NOMO-1 treated with dmso at 0.1 percent for 144 hours (cell line): Measurements from ENCODE around the gene KLHDC3.

ENCODE experiments used
- DNase-seq: peaks from one replicate; lab custom pipeline; 2025; ENCODE audit not compliant: unreplicated experiment; lab: John Stamatoyannopoulos, UW

KLHDC3 gene

GRCh38 chr6:43055966-43056365 is 41.9 kb downstream of the KLHDC3 start:
- no peak for DNase-seq

GRCh38 chr6:43058531-43058930 is 44.5 kb downstream of the KLHDC3 start:
- no peak for DNase-seq

- peak; percentile 98 for DNase-seq
Observed at GRCh38 chr6:43059168-43060033, 45.4 kb downstream of the KLHDC3 start, which contains the start of the genes KLC4 and MRPL2. TSS of gene KLC4 (plus strand) at chr6:43059631. CDS start at chr6:43061336, 1,705 bp downstream. TSS of gene MRPL2 (minus strand) at chr6:43059434. CDS start at chr6:43059381, 53 bp downstream.

GRCh38 chr6:43060034-43060754 is 46.1 kb downstream of the KLHDC3 start:
- no peak for DNase-seq

- no peak for DNase-seq
Observed at GRCh38 chr6:43060755-43061633, 46.9 kb downstream of the KLHDC3 start.

GRCh38 chr6:43061861-43062260 is 47.8 kb downstream of the KLHDC3 start:
- DNase-seq, result no peak

- DNase-seq, result no peak
Observed at GRCh38 chr6:43062818-43063217, 48.8 kb downstream of the KLHDC3 start.

- DNase-seq, result no peak
Observed at GRCh38 chr6:43070028-43070632, 56.1 kb downstream of the KLHDC3 start.
